Measurements from ENCODE around the gene TSEN2. TPM values are rescaled to one million over a fixed set of nuclear protein-coding genes. Genes with fewer than 3 reads are reported as not detected.

Gene TSEN2
- total RNA-seq, 2 experiments from 2014 or later = 19.4 to 21.4 TPM

GRCh38 chr3:12544652-12545472 lies 60.6 kb downstream of the TSEN2 start:
- intact Hi-C loops (cut with micrococcal nuclease) = no loop called here
- Mint-ChIP-seq H3K36me3 (ENCODE audit: low read depth) (no peaks in the 10 kb centered on the region), H3K27ac (no peak overlapping the region), H3K4me1 (ENCODE audit: low read depth) (peaks cover 7% of the 10 kb centered on the region), H3K4me3 (no peak overlapping the region), H3K9me3 (no peaks in the 10 kb centered on the region), H3K27me3 (no peaks in the 10 kb centered on the region)
- no peak for TF ChIP-seq CTCF (IDR thresholded peaks at IDR 0.05)
- ATAC-seq (no peak), DNase-seq (no peak)
- ChIA-PET CTCF (no interaction called here), POLR2A (interaction anchor here (1.2 to 1.3 kb wide), 2 partner anchors 11 to 14 kb away, joined by 3 to 8 read pairs; no protein-coding TSS in a partner anchor)

DNA sequence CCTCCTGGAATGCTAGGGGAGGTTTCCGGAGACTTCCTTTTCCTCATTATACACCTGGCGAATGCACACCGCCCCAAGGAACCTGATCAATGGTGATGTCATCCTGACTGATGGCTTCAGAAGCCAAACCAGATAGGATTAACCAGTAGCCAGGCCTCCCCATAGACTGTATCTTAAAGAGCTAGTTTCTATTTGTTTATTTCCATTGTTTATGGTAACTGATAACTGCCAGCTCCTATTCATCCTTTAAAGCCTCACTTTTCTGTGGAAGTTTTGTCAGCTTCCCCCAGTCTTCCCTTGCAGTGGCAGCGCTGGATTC lies 61.2 kb downstream of the TSEN2 start, which contains the start of gene MKRN2OS:
MKRN2OS (minus strand) TSS at position 27 of the 319 bp plus-strand sequence. CDS start 35 bp downstream, outside the sequence.
- peaks cover 7% of the 10 kb centered on the region for H3K4me1 Mint-ChIP-seq (ENCODE audit: low read depth)
- no peaks in the 10 kb centered on the region for H3K9me3 Mint-ChIP-seq
- DNase-seq (no peak), ATAC-seq (no peak)
- no peak for TF ChIP-seq CTCF (IDR thresholded peaks at IDR 0.05)
- CTCF ChIA-PET = no interaction called here
- POLR2A ChIA-PET = interaction anchor here (1.2 to 1.3 kb wide), 2 partner anchors 11 to 13 kb away, joined by 3 to 8 read pairs; no protein-coding TSS in a partner anchor
- no peaks in the 10 kb centered on the region for H3K36me3 Mint-ChIP-seq (ENCODE audit: low read depth)
- H3K4me3 Mint-ChIP-seq = no peak within 1 kb of the TSS
- no peaks in the 10 kb centered on the region for H3K27me3 Mint-ChIP-seq
- intact Hi-C loops (cut with micrococcal nuclease) = no loop called here
- H3K27ac Mint-ChIP-seq = no peak within 1 kb of the TSS

GRCh38 chr3:12549971-12550760 lies 65.9 kb downstream of the TSEN2 start:
- Mint-ChIP-seq H3K4me3 (no peak overlapping the region), H3K9me3 (no peaks in the 10 kb centered on the region), H3K27ac (no peak overlapping the region), H3K27me3 (peaks cover 13% of the 10 kb centered on the region), H3K4me1 (ENCODE audit: low read depth) (peaks cover 3% of the 10 kb centered on the region), H3K36me3 (ENCODE audit: low read depth) (no peaks in the 10 kb centered on the region)
- no peak for TF ChIP-seq CTCF (IDR thresholded peaks at IDR 0.05)
- intact Hi-C loops (cut with micrococcal nuclease) = no loop called here
- DNase-seq (no peak), ATAC-seq (no peak)
- POLR2A ChIA-PET = interaction anchor here (1.1 kb wide), 1 partner anchor 11 kb away, joined by 4 read pairs; no protein-coding TSS in a partner anchor
- CTCF ChIA-PET = no interaction called here

- intact Hi-C loops (cut with micrococcal nuclease) = no loop called here
- peak overlapping the region; percentile 84 for H3K4me3 Mint-ChIP-seq
- H3K27me3 Mint-ChIP-seq = peaks cover 19% of the 10 kb centered on the region
- ChIA-PET POLR2A (interaction anchor here (1.0 to 1.1 kb wide), 2 partner anchors 9 to 11 kb away, joined by 3 read pairs; no protein-coding TSS in a partner anchor), CTCF (interaction anchor here (1.0 to 2.1 kb wide), 3 partner anchors 8 to 13 kb away, joined by 3 to 5 read pairs (median 4); no protein-coding TSS in a partner anchor)
- DNase-seq (peak; percentile 21), ATAC-seq (no peak)
- no peaks in the 10 kb centered on the region for H3K9me3 Mint-ChIP-seq
- no peak overlapping the region for H3K27ac Mint-ChIP-seq
- H3K4me1 Mint-ChIP-seq (ENCODE audit: low read depth) = peaks cover 19% of the 10 kb centered on the region
- no peak for TF ChIP-seq CTCF (IDR thresholded peaks at IDR 0.05)
- no peaks in the 10 kb centered on the region for H3K36me3 Mint-ChIP-seq (ENCODE audit: low read depth)
These were observed 69.7 kb downstream of the TSEN2 start for GRCh38 chr3:12553921-12554391.
